Measurements from ENCODE around the gene WBP1.
"Not testable (repeated sequence)": the region's sequence is repeated elsewhere in the genome, so short reads cannot be mapped to it uniquely, and the experiment has no call there.

Gene WBP1

GRCh38 chr2:74461187-74462053 is 3.2 kb downstream of the WBP1 start:
- ChIA-PET CTCF (interaction anchor here (0.6 to 1.1 kb wide), 2 partner anchors 11 to 83 kb away, joined by 4 read pairs; partner anchors contain the start of gene MRPL53), POLR2A (ENCODE audit: low non-redundant PET) (no interaction called here)
- no peak for TF ChIP-seq CTCF (conservative IDR thresholded peaks at IDR 0.05; ENCODE audit: low read depth)
- no peak for DNase-seq (ENCODE audit: low spot score)
- peak overlapping the region; percentile 98 for H3K27ac ChIP-seq

GRCh38 chr2:74462054-74462785 is 4.0 kb downstream of the WBP1 start:
- ChIA-PET CTCF (interaction anchor here (0.6 to 1.1 kb wide), 3 partner anchors 9 to 13 kb away, joined by 4 to 5 read pairs (median 4); partner anchors contain the start of gene MRPL53), POLR2A (ENCODE audit: low non-redundant PET) (no interaction called here)
- TF ChIP-seq CTCF (conservative IDR thresholded peaks at IDR 0.05; ENCODE audit: low read depth) = no peak
- peak overlapping the region; percentile 98 for H3K27ac ChIP-seq
- no peak for DNase-seq (ENCODE audit: low spot score)

- H3K27ac ChIP-seq = peak overlapping the region; percentile 98
- ChIA-PET POLR2A (ENCODE audit: low non-redundant PET) (no interaction called here), CTCF (interaction anchor here (0.6 to 1.1 kb wide), 3 partner anchors 8 to 12 kb away, joined by 4 to 5 read pairs (median 4); partner anchors contain the start of gene MRPL53)
- no peak for TF ChIP-seq CTCF (conservative IDR thresholded peaks at IDR 0.05; ENCODE audit: low read depth)
- no peak for DNase-seq (ENCODE audit: low spot score)
These were observed 4.5 kb downstream of the WBP1 start for GRCh38 chr2:74462786-74463105.

DNA sequence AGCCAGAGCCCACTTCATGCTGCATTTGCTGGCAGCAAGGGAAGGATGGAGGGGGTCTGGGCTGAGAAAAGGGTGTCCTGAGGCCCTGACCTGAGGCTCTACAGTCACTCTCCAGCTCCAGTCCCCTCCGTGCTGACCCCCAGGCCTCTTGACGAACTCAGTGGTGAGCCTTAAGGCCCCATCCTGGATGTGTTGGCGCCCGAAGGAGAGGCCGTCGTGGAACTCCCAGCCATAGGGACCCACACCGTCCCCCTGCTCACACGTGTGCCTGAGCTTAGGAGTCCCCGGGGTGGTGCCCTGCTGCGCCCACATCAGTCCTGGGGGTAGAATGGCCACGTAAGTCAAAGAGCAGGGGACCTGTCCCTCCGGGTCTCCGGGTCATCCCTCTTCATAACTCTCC is 6.2 kb downstream of the WBP1 start:
- H3K27ac ChIP-seq = peak overlapping the region; percentile 81
- no peak for DNase-seq (ENCODE audit: low spot score)
- ChIA-PET POLR2A (ENCODE audit: low non-redundant PET) (no interaction called here), CTCF (no interaction called here)
- TF ChIP-seq CTCF (conservative IDR thresholded peaks at IDR 0.05; ENCODE audit: low read depth) = no peak

DNA sequence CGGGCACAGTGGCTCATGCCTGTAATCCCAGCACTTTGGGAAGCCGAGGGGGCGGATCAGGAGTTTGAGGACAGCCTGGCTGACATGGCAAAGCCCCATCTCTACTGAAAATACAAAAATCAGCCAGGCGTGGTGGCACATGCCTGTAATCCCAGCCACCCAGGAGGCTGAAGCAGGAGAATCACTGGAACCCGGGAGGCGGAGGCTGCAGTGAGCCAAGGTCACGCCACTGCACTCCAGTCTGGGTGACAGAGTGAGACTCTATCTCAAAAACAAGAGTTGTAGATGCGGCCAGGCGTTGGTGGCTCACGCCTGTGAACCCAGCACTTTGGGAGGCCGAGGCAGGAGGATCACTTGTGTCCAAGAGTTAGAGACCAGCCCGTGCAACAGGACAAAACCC is 12.5 kb downstream of the WBP1 start:
- POLR2A ChIA-PET (ENCODE audit: low non-redundant PET) = interaction anchor here (0.9 kb wide), 1 partner anchor 12 kb away, joined by 3 read pairs; the partner anchor contains the start of gene WBP1
- CTCF ChIA-PET = interaction anchor here (0.5 to 0.7 kb wide), 3 partner anchors 8 to 29 kb away, joined by 3 to 5 read pairs (median 3); no protein-coding TSS in a partner anchor
- peak overlapping the region; percentile 97 for H3K27ac ChIP-seq
- not testable (repeated sequence) for DNase-seq (ENCODE audit: low spot score)

GRCh38 chr2:74471332-74472065 is 13.3 kb downstream of the WBP1 start:
- DNase-seq (ENCODE audit: low spot score) = no peak
- peak overlapping the region; percentile 97 for H3K27ac ChIP-seq
- ChIA-PET CTCF (interaction anchor here (0.5 to 1.1 kb wide), 5 partner anchors 9 to 30 kb away, joined by 3 to 5 read pairs (median 3); partner anchors contain the start of gene TTC31), POLR2A (ENCODE audit: low non-redundant PET) (interaction anchor here (0.5 to 0.9 kb wide), 3 partner anchors 13 to 33 kb away, joined by 3 to 6 read pairs (median 5); partner anchors contain the start of genes LBX2 and WBP1)
- TF ChIP-seq CTCF (conservative IDR thresholded peaks at IDR 0.05; ENCODE audit: low read depth) = no peak

Measured in RWPE1 (cell line).